ENCODE data around the gene TTBK1. TPM values are rescaled to one million over a fixed set of nuclear protein-coding genes. Genes with fewer than 3 reads are reported as not detected.

Gene TTBK1
- total and polyA plus RNA-seq, 10 of the 15 experiments (the other 5 are each of a cell fraction or from before 2014, with no cell fraction given) = 0.05 to 0.27 TPM; not detected in 8

DNA sequence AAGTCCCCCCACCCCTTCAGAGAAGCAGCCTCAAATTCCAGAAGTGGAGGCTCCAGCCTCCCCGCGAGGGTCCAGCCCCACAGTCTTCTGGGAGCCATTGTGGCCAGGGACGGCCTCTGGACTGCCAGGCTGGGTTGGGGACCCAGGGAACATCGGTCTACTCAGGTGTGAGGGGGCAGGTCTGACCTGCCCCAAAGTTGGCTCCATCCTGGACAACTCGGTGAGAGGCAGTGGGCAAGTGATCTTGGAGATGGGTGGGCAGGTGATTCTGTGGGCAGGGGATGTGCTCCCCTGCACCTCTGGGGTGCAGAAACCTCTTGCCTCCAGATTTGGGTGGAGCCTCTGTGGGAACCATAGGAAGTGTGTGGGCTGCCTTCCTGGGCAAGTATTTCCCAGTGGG is 42.6 kb downstream of the TTBK1 start (continued):
- TF ChIP-seq ZNF592 (IDR thresholded peaks at IDR 0.05) (no peak), MTA2 (IDR thresholded peaks at IDR 0.05; ENCODE audit: low read depth) (no peak), TARDBP (IDR thresholded peaks at IDR 0.05; ENCODE audit: borderline replicate concordance) (no peak)

GRCh38 chr6:43286456-43286979 is 43.2 kb downstream of the TTBK1 start:
- POLR2A ChIA-PET = no interaction called here
- Histone ChIP-seq H3K9ac (ENCODE audit: control insufficient read depth, insufficient read depth, low read length) (no peak overlapping the region), H2AFZ (ENCODE audit: control insufficient read depth, low read depth, low read length) (no peak overlapping the region), H3K27me3 (replicated peaks in 1 of 2; ENCODE audit: control insufficient read depth in 2 of 2, insufficient read depth in 2 of 2, low read length in 1 of 2) (peaks cover 0 to 2% of the 10 kb centered on the region in 2 experiments; a peak in 3 of 4 replicates), H3K4me2 (ENCODE audit: control insufficient read depth, insufficient read depth) (no peak overlapping the region), H3K4me3 (no peak overlapping the region), H3K4me1 (ENCODE audit: control insufficient read depth, insufficient read depth, low read length) (no peaks in the 10 kb centered on the region), H4K20me1 (ENCODE audit: control insufficient read depth, insufficient read depth) (no peaks in the 10 kb centered on the region), H3K36me3 (ENCODE audit: control insufficient read depth in 2 of 2, insufficient read depth in 2 of 2, low read length in 1 of 2) (no peaks in the 10 kb centered on the region), H3K27ac (ENCODE audit: control insufficient read depth, insufficient read depth) (no peak overlapping the region), H3K9me3 (replicated peaks; ENCODE audit: control insufficient read depth, insufficient read depth, low read length) (no peaks in the 10 kb centered on the region), H3K79me2 (ENCODE audit: control insufficient read depth, insufficient read depth, low read length) (no peaks in the 10 kb centered on the region)
- 44% methylated on average over 6 of the region's 6 CpGs for WGBS (ENCODE audit: insufficient coverage, insufficient replicate concordance, low lambda C conversion rate, missing lambda C conversion rate)
- CTCF ChIA-PET = no interaction called here
- DNase-seq (ENCODE audit: low read depth, low spot score) (no peak), FAIRE-seq (no peak), ATAC-seq (no peak)
- no TSS peak for BruUV-seq (replicated peaks)
- RAD21 ChIA-PET (ENCODE audit: unreplicated experiment) = no interaction called here
- intact Hi-C loops (cut with micrococcal nuclease; ENCODE audit: unreplicated experiment) (no loop called here), in situ Hi-C loops (cut with MboI) (no loop called here)
- SMC1A ChIA-PET (ENCODE audit: uncharacterized antibody, unreplicated experiment) = interaction anchor here (0.5 kb wide), 1 partner anchor 122 kb away, joined by 5 read pairs; no protein-coding TSS in a partner anchor
- TF ChIP-seq ATF2 (IDR thresholded peaks at IDR 0.05; ENCODE audit: low read length) (no peak), MLLT1 (IDR thresholded peaks at IDR 0.05) (no peak), ESRRA (IDR thresholded peaks at IDR 0.05; ENCODE audit: low read length) (no peak), KAT2A (conservative IDR thresholded peaks at IDR 0.05; ENCODE audit: control insufficient read depth, low read depth, low read length) (no peak), YY1 (IDR thresholded peaks at IDR 0.05; ENCODE audit: low read depth, low read length) (no peak), RAD21 (IDR thresholded peaks at IDR 0.05; ENCODE audit: insufficient read depth, low read depth, low read length) (no peak)
- TF ChIP-seq, protein P1, sequence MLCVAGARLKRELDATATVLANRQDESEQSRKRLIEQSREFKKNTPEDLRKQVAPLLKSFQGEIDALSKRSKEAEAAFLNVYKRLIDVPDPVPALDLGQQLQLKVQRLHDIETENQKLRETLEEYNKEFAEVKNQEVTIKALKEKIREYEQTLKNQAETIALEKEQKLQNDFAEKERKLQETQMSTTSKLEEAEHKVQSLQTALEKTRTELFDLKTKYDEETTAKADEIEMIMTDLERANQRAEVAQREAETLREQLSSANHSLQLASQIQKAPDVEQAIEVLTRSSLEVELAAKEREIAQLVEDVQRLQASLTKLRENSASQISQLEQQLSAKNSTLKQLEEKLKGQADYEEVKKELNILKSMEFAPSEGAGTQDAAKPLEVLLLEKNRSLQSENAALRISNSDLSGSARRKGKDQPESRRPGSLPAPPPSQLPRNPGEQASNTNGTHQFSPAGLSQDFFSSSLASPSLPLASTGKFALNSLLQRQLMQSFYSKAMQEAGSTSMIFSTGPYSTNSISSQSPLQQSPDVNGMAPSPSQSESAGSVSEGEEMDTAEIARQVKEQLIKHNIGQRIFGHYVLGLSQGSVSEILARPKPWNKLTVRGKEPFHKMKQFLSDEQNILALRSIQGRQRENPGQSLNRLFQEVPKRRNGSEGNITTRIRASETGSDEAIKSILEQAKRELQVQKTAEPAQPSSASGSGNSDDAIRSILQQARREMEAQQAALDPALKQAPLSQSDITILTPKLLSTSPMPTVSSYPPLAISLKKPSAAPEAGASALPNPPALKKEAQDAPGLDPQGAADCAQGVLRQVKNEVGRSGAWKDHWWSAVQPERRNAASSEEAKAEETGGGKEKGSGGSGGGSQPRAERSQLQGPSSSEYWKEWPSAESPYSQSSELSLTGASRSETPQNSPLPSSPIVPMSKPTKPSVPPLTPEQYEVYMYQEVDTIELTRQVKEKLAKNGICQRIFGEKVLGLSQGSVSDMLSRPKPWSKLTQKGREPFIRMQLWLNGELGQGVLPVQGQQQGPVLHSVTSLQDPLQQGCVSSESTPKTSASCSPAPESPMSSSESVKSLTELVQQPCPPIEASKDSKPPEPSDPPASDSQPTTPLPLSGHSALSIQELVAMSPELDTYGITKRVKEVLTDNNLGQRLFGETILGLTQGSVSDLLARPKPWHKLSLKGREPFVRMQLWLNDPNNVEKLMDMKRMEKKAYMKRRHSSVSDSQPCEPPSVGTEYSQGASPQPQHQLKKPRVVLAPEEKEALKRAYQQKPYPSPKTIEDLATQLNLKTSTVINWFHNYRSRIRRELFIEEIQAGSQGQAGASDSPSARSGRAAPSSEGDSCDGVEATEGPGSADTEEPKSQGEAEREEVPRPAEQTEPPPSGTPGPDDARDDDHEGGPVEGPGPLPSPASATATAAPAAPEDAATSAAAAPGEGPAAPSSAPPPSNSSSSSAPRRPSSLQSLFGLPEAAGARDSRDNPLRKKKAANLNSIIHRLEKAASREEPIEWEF (IDR thresholded peaks at IDR 0.05; ENCODE audit: insufficient replicate concordance, low read depth, low read length) = no peak

Measured in GM12878 (cell line).